ENCODE results near the gene MAPK11. TPM values are rescaled to one million over a fixed set of nuclear protein-coding genes. Genes with fewer than 3 reads are reported as not detected.

MAPK11 gene
- total and polyA plus RNA-seq, 9 of the 15 experiments (the other 6 are each of a cell fraction or from before 2014, with no cell fraction given): 0.06 to 14.6 (median 5.3) TPM

DNA sequence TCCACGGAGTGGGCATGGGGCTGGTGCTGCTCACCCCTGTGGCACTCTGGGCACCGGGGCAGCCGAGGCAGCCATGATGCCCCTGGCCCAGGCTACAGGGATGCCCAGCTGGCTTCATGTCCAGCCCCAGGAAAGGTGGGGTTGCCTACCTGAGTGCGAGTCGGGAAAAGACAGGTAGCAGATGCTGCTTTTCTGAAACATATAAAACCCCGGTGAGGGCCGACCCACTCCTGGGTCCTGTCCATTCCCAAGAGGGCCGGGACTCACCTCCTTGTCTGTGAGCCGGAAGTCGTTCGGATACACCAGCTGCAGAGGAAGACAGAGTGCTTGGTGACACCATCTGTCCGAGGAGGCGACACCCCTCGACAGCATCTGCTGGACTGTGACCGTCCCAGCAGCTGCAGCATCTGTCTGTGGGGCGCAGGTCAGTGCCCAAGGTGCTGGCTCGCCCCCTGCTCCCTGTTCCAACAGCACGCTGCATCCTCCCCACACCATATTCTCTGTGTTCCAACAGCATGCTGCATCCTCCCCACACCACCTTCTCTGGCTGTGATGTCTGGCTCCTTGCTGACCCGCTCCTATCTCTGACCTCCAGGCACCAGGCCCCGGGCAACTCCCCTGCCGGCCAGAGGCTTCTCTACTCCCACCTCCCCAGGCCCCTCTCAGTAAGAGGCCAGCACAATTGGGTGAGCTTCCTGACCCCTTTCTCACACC is 48.7 kb upstream of the MAPK11 start (continued):
- TF ChIP-seq TOE1 (IDR thresholded peaks at IDR 0.05; ENCODE audit: borderline replicate concordance): no peak
- TF ChIP-seq TOE1 (CRISPR knock-in tag; IDR thresholded peaks at IDR 0.05; ENCODE audit: borderline replicate concordance, low read depth): no peak
- TF ChIP-seq, protein P1, sequence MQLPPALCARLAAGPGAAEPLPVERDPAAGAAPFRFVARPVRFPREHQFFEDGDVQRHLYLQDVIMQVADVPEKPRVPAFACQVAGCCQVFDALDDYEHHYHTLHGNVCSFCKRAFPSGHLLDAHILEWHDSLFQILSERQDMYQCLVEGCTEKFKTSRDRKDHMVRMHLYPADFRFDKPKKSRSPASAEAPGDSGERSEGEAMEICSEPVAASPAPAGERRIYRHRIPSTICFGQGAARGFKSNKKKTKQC (CRISPR knock-in tag; IDR thresholded peaks at IDR 0.05): no peak
- no peak for TF ChIP-seq FOXA3 (CRISPR knock-in tag; conservative IDR thresholded peaks at IDR 0.05 in 1 of 2, IDR thresholded peaks at IDR 0.05 in 1 of 2)
- TF ChIP-seq ZNF57 (CRISPR knock-in tag; IDR thresholded peaks at IDR 0.05): no peak
- no peak; the same call in 1 of the 2 replicates for TF ChIP-seq EP400 (IDR thresholded peaks at IDR 0.05)
- no peak for TF ChIP-seq SIX5 (IDR thresholded peaks at IDR 0.05; ENCODE audit: borderline replicate concordance in 1 of 2, insufficient read depth in 1 of 2, low read depth in 1 of 2, low read length in 2 of 2)
- TF ChIP-seq E2F8 (IDR thresholded peaks at IDR 0.05; ENCODE audit: low read depth, partially characterized antibody): no peak
- TF ChIP-seq KLF6 (CRISPR knock-in tag; IDR thresholded peaks at IDR 0.05; ENCODE audit: borderline replicate concordance): no peak
- no peak for TF ChIP-seq CTCFL (IDR thresholded peaks at IDR 0.05; ENCODE audit: borderline replicate concordance, insufficient read depth, low read depth, low read length, poor library complexity, severe bottlenecking)
- TF ChIP-seq, protein P2, sequence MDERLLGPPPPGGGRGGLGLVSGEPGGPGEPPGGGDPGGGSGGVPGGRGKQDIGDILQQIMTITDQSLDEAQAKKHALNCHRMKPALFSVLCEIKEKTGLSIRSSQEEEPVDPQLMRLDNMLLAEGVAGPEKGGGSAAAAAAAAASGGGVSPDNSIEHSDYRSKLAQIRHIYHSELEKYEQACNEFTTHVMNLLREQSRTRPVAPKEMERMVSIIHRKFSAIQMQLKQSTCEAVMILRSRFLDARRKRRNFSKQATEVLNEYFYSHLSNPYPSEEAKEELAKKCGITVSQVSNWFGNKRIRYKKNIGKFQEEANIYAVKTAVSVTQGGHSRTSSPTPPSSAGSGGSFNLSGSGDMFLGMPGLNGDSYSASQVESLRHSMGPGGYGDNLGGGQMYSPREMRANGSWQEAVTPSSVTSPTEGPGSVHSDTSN (CRISPR knock-in tag; IDR thresholded peaks at IDR 0.05; ENCODE audit: low read depth): no peak
- TF ChIP-seq, protein P2 (tag; conservative IDR thresholded peaks at IDR 0.05; ENCODE audit: low read depth): no peak
- TF ChIP-seq GTF2B (IDR thresholded peaks at IDR 0.05; ENCODE audit: extremely low read depth, insufficient read length): no peak
- no peak for TF ChIP-seq IRF1 (CRISPR knock-in tag; IDR thresholded peaks at IDR 0.05; ENCODE audit: borderline replicate concordance)
- no peak for TF ChIP-seq KLF1 (tag; IDR thresholded peaks at IDR 0.05)
- TF ChIP-seq NFYB (IDR thresholded peaks at IDR 0.05; ENCODE audit: extremely low read depth, insufficient read length): no peak

Data from K562 (cell line).